ENCODE results near the gene KDM8. TPM values are rescaled to one million over a fixed set of nuclear protein-coding genes. Genes with fewer than 3 reads are reported as not detected.
A peak's percentile ranks its signal among the peaks of the same experiment; 100 is the strongest.

Gene KDM8
- total and polyA plus RNA-seq, 7 donors = 2.2 to 7.8 (median 3.5) TPM

DNA sequence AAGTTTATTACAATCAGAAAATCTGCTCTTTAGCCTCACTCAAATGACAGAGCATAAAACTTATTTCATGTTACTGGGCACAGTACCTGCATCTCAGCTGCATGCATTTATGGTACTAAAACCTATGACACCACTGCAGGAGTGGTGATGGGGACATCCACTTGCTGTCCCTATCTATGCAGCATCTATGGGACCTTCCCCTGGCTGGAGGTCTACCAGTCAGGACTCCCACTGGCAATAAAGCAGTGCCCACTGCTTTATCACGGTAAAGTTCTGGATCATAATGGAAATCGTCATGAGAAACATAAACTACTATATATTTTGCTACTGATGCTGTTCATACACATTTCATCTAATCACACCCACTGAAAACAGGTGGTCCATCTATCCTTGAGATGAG lies 39.1 kb downstream of the KDM8 start:
- no peaks in the 10 kb centered on the region for H3K27me3 ChIP-seq (ENCODE audit: insufficient read depth in 3 of 3, low read length in 2 of 3)
- no peak for DNase-seq
- 41 to 49% (median 45%) methylated on average over 2 of the region's 2 CpGs for WGBS, 3 donors
- intact Hi-C loops (cut with DNase I) = no loop called here
- H3K27ac ChIP-seq = peak overlapping the region; percentile 50
- H3K4me3 ChIP-seq = no peak overlapping the region
- no peaks in the 10 kb centered on the region for H3K36me3 ChIP-seq (ENCODE audit: insufficient read depth in 1 of 2, low read depth in 1 of 2)
- no peaks in the 10 kb centered on the region for H3K9me3 ChIP-seq
- ATAC-seq = no peak
- H3K4me1 ChIP-seq = peaks cover 37% of the 10 kb centered on the region
- TF ChIP-seq, protein P1, sequence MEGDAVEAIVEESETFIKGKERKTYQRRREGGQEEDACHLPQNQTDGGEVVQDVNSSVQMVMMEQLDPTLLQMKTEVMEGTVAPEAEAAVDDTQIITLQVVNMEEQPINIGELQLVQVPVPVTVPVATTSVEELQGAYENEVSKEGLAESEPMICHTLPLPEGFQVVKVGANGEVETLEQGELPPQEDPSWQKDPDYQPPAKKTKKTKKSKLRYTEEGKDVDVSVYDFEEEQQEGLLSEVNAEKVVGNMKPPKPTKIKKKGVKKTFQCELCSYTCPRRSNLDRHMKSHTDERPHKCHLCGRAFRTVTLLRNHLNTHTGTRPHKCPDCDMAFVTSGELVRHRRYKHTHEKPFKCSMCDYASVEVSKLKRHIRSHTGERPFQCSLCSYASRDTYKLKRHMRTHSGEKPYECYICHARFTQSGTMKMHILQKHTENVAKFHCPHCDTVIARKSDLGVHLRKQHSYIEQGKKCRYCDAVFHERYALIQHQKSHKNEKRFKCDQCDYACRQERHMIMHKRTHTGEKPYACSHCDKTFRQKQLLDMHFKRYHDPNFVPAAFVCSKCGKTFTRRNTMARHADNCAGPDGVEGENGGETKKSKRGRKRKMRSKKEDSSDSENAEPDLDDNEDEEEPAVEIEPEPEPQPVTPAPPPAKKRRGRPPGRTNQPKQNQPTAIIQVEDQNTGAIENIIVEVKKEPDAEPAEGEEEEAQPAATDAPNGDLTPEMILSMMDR (IDR thresholded peaks at IDR 0.05) = no peak

- H3K9me3 ChIP-seq = no peaks in the 10 kb centered on the region
- H3K27me3 ChIP-seq (ENCODE audit: insufficient read depth in 3 of 3, low read length in 2 of 3) = no peaks in the 10 kb centered on the region
- DNase-seq (peak in 1 of 2 donors; percentile 56), ATAC-seq (peak; percentile 72 to 78 (median 74))
- H3K36me3 ChIP-seq (ENCODE audit: insufficient read depth in 1 of 2, low read depth in 1 of 2) = no peaks in the 10 kb centered on the region
- H3K4me1 ChIP-seq = peaks cover 37% of the 10 kb centered on the region
- TF ChIP-seq, protein P1 (IDR thresholded peaks at IDR 0.05) = no peak
- peak overlapping the region; percentile 50 for H3K27ac ChIP-seq
- no peak overlapping the region for H3K4me3 ChIP-seq
- 22 to 29% (median 23%) methylated on average over 13 of the region's 13 CpGs for WGBS, 3 donors
- intact Hi-C loops (cut with DNase I) = no loop called here
Measured at GRCh38 chr16:27242868-27243590, 39.7 kb downstream of the KDM8 start.

DNA sequence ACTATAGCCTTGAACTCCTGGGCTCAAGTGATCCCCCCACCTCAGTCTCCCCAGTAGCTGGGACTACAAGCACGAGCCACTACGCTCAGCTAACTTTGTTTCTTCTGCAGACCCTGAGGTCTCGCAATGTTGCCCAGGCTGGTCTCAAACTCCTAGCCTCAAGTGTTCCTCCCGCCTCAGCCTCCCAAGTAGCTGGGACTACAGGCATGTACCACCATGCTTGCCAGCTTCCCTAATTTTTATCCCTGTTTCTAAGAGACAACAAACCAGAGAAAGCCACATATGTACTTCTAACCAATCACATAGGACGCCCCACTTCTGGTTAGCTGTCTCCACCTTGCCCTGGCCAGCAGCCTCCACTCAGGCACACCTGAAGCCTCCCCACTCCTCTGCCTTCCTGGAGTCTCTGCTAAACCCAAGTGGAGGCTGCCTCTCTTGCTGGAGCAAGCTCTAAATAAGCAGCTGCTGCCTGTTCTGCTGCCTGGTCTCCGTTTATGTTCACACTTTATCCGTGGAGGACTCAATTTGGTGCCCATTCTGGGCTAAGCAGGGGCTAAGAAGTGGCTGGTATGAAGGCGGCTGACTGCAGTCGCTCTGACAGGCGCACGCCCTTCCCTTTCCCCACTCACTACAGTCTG lies 40.5 kb downstream of the KDM8 start:
- Histone ChIP-seq H3K9me3 (no peaks in the 10 kb centered on the region), H3K4me1 (peaks cover 37% of the 10 kb centered on the region), H3K4me3 (no peak overlapping the region), H3K27me3 (ENCODE audit: insufficient read depth in 3 of 3, low read length in 2 of 3) (no peaks in the 10 kb centered on the region), H3K27ac (peak overlapping the region; percentile 50), H3K36me3 (ENCODE audit: insufficient read depth in 1 of 2, low read depth in 1 of 2) (no peaks in the 10 kb centered on the region)
- intact Hi-C loops (cut with DNase I) = no loop called here
- 85 to 92% (median 87%) methylated on average over 11 of the region's 11 CpGs for WGBS, 3 donors
- TF ChIP-seq, protein P1 (IDR thresholded peaks at IDR 0.05) = no peak
- ATAC-seq (no peak), DNase-seq (no peak)

GRCh38 chr16:27244363-27244755 lies 41.0 kb downstream of the KDM8 start:
- Histone ChIP-seq H3K36me3 (ENCODE audit: insufficient read depth in 1 of 2, low read depth in 1 of 2) (no peaks in the 10 kb centered on the region), H3K4me1 (peaks cover 37% of the 10 kb centered on the region), H3K9me3 (no peaks in the 10 kb centered on the region), H3K27ac (peak overlapping the region; percentile 72), H3K27me3 (ENCODE audit: insufficient read depth in 3 of 3, low read length in 2 of 3) (no peaks in the 10 kb centered on the region), H3K4me3 (no peak overlapping the region)
- intact Hi-C loops (cut with DNase I) = no loop called here
- TF ChIP-seq, protein P1 (IDR thresholded peaks at IDR 0.05) = no peak
- 77 to 86% (median 85%) methylated on average over 7 of the region's 7 CpGs for WGBS, 3 donors
- DNase-seq = no peak
- no peak for ATAC-seq

All from psoas muscle (tissue), 8 donors.